ENCODE measurements around the gene NUCB2.

DNA sequence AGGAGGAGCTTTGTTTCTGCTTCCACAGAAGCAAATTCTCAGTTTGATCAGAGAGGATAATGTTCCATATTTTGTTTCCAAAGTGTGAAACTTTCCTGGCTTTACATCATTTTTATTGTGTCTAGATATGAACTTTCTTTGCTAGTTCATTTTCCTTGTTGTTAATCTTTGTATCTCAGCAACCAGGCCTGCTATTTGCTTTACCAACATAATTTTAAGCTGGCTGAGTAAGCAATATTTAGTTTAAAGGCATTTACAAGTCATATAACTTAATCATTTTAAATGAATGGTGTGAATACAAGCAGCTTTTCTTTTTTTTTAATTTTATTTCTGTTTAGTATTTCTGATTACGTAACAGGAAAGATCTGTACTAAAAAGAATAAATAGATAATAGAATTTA lies 15.2 kb downstream of the NUCB2 start:
- TF ChIP-seq, protein P1, sequence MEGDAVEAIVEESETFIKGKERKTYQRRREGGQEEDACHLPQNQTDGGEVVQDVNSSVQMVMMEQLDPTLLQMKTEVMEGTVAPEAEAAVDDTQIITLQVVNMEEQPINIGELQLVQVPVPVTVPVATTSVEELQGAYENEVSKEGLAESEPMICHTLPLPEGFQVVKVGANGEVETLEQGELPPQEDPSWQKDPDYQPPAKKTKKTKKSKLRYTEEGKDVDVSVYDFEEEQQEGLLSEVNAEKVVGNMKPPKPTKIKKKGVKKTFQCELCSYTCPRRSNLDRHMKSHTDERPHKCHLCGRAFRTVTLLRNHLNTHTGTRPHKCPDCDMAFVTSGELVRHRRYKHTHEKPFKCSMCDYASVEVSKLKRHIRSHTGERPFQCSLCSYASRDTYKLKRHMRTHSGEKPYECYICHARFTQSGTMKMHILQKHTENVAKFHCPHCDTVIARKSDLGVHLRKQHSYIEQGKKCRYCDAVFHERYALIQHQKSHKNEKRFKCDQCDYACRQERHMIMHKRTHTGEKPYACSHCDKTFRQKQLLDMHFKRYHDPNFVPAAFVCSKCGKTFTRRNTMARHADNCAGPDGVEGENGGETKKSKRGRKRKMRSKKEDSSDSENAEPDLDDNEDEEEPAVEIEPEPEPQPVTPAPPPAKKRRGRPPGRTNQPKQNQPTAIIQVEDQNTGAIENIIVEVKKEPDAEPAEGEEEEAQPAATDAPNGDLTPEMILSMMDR (conservative IDR thresholded peaks at IDR 0.05; ENCODE audit: low read length): no peak
- TF ChIP-seq EZH2phosphoT487 (IDR thresholded peaks at IDR 0.05; ENCODE audit: borderline replicate concordance): no peak

Data from Loucy (cell line).